HG03469 (cell line): ENCODE data around the gene DALRD3.
A peak's percentile ranks its signal among the peaks of the same experiment; 100 is the strongest.
"Not testable (repeated sequence)": the region's sequence is repeated elsewhere in the genome, so short reads cannot be mapped to it uniquely, and the experiment has no call there.

Experiments
- ATAC-seq: cut with Tn5 transposase; IDR thresholded peaks from one replicate; pipeline ENCODE4 v1.9.1; 2021; ENCODE audit warnings: mild to moderate bottlenecking, moderate library complexity, moderate number of reproducible peaks; ENCODE audit not compliant: unreplicated experiment

DALRD3 gene

DNA sequence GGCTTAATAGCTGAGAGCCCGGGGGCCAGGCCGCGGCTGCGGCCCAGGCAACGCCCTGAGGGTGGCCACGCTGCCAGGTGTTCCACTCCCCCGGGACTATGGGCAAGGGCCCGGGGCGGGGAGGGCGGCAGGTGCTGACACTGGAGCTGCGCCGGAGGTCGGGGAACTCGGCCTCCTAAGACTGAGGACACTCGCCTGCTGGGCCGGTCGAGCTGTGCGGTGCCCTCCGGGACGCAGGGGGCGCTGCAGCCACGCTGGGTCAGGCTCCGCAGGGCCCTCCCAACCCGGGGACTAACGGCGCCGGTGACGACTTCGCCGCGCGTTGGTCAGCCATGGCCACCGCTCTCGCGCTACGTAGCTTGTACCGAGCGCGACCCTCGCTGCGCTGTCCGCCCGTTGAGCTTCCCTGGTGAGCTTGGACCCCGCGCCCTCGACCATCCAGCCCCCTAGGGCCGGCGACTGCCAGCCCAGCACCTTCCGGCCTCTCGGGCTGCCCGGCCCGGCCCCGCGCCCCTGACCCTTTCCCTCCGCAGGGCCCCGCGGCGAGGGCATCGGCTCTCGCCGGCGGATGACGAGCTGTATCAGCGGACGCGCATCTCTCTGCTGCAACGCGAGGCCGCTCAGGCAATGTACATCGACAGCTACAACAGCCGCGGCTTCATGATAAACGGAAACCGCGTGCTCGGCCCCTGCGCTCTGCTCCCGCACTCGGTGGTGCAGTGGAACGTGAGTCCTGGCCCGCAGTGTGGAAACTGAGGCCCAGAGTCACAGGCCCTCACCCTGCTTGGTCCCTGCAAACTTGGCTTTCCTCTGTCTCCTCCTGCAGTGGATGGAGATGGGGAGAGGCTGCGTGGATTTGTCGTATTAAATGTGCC, 3.7 kb upstream of the DALRD3 start, which contains the start of gene NDUFAF3:
TSS of gene NDUFAF3 (plus strand) at position 309 of the 875 bp plus-strand sequence. CDS start at position 333, 24 bp downstream.
- ATAC-seq, result peak; percentile 48

DNA sequence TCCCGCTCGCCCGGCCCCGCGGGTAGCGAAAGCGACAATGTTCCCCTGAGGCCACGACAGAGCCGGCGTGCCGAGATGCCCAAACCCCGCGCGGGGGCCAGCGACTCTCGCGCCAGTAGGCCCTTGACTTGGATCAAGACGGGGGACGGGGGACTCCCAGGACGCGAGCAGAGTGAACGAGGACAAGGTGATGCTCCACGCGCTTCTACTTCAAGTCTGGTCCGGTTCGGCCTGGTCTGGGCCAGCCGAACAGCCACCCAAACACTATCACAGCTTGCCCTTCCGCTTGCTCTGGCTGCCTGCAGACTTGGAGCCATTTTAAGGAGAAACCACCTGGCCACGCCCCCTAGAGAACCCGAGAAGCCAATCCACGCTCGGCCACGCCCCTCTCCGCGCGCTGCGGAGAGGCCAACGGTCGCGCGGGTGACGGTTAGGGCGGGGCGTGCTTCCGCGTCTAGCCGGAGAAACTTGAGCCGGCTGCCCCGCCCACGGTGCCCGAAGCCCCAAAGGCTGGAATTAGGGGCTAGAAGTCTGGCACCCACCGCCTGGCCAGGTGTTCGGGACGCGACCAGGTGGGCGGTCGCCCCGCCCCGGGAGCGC, 2.9 kb upstream of the DALRD3 start:
- peak; percentile 29 for ATAC-seq

DNA sequence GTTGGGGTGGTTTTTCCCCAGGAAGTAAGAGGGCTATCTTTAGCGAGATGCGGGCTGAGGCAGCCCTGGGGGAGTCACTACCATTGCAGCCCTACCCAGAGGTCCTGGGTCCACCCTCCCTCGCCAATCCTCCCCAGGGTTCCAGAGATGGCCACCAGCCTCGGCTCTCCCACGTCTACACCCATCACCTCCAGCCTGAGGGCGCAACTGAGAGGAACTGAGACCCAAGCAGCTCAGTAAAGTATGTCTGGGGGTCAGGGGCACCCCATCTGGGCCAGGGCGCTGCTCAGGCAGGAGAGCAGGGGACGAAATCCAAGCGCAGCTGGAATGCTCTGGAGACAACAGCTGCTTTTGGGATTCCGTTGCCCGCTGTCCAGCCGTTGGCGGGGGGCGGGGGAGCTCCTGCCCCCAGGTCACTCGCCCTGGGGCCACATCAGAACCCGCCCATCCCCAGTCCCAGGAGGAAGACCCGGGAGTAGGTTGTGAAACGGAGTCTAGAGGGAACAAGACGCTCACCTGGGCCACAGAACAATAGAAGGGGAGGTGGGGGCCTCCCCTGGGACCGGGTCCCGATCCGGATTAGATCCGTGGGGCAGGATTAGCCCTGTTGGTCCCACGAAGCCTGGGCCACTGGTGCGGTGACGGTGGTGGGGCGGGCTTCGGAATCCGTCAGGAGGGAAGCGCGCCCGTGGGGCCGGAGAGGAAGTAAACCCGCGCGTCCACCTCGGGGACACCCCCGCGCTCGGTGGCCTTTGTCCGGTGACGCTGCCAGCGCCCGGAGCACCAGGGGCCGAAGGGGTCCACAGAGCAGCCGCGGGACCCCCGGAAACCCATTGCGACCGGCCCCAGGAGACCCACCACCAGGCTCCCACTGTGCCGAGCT, 2.2 kb upstream of the DALRD3 start:
- ATAC-seq, result no peak

DNA sequence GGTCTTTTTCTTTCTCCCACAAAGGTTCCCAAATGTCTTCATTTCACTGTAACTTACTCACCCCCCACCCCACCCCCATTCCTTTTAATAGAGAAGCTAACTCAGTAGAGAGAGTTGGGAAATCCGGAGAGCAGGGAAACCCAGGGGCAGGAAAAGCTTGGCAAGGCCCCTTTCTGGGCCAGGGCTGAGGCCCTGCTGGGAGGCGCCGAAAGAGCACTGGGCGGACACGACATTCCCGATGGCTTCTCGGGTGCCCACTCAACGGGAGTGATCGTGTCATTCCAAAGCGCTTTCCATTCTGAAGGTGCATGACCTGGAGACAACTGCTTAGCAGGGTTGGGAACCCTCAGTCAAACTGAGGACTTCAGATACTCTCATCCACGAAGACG, 1.6 kb upstream of the DALRD3 start:
- no peak for ATAC-seq

DNA sequence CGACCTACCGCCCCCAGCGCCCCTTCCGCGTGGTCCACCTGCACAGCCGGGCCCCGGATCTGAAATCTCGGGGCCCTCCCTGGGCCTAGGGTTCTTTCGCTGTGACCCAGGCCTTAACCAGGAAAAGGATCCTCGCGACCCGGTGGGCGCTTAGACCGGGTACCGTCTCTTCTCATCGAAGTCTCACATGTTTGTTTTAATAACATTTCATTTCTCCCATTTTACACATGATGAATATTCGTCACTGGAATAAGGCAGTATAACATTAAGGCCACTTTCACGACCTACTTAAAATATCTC, 277 bp upstream of the DALRD3 start:
- no peak for ATAC-seq

DNA sequence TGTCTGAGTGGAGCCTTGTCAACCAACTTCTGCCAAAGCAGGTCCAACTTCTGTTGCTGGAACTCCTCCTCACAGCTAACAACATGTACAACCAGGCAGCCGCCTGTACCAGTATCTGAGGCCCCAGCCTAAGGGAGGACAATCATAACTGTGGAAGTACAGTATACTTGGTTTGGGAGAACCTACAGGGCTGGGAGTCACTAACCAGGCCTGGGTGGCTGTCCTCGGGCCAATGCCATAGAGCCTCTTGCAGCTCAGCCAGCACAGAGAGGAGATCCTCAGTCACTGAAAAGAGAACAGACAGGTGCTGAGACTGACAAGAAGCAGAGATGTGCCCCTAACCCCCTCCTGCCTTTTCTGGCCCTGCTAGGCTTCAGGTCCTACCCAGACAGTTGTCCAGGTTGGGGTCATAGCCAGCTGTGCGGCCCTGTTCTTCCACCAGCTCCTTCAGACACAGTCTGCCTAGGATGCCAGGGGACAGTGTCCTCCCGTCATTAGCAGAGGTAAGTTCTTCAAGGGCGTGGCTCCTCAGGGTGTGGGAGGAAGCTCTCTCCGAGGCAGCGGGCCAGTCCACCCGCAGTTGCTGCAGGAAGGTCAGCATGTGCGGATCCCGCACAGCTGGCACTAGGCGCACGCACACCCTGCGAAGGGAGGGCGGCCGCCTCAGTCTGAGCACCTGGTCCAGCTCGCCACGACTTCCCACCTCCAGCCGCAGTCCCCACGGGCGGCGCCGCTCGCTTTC, 980 bp downstream of the DALRD3 start:
- no peak for ATAC-seq

DNA sequence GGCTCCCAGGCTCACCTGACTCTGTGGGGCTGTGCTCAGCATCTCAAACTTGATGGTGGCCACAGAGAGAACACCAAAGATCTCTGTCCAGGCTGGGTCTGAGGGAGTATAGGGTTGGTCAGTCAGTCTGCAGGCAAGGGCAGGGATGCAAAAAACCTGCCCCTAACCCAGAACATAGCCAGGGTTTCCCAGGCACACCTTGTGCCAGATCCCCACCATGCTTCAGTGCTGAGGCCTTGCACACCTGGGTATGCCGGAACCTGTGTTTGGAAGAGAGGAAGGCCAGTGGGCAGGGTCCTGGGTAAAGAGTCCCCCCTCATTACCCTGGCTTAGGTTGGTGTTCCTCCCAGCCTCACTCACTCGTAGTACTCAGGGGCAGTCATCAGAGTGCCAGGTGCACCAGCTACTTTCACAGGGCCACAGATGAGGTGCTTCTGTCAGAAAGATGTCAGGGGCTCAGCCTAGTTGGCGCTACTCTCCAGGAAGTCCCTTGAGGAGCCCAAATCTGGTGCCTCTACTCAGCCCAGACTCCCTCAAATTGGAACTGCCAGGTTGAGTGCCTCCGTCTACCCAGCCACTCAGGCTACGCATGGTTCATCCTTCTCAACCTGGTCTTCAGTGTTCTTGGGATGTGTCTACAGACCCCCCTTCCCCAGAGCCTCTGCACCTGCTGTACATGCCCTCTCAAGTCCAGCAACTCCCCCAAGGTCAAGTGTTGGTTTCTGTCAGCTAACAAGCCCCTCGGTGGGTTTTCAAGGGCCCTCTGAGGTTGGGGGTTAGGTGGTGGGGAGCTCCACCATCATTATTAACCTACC, 1.8 kb downstream of the DALRD3 start:
- ATAC-seq, result no peak

DNA sequence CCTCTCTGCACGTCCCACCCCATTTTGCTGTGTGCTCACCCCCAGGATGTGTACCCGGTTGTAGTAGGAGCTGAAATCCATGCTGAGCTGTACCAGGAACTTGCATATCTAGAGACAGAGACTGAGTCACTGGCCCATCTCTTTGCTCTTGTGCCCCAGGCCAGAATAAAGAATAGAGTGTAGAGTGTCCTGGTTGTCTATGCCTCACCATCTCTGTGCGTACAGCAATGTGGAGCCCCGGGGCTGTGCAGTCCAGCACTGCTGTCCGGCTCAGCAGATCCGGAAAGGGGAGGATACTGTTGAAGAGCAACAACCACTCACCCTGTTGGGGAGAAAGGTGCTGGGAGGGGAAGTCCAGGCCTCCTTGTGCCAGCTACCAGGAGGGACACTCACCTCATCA, 2.6 kb downstream of the DALRD3 start:
- no peak for ATAC-seq

DNA sequence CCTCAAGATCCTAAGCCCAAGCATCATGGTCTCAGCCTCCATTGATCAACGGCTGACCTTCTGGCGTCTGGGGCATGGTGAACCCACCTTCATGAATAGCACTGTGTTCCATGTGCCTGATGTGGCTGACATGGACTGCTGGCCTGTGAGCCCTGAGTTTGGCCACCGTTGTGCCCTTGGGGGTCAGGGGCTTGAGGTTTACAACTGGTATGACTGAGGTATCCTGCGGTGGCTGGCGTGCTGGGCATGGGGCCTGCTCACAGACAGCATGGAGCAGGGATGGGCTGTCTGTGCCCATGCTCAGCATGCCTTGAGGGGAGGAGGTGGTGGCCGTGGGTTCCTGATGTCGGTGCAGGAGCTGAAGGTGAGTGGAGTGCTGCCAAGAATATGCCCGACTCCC, 3.3 kb downstream of the DALRD3 start:
- no peak for ATAC-seq

DNA sequence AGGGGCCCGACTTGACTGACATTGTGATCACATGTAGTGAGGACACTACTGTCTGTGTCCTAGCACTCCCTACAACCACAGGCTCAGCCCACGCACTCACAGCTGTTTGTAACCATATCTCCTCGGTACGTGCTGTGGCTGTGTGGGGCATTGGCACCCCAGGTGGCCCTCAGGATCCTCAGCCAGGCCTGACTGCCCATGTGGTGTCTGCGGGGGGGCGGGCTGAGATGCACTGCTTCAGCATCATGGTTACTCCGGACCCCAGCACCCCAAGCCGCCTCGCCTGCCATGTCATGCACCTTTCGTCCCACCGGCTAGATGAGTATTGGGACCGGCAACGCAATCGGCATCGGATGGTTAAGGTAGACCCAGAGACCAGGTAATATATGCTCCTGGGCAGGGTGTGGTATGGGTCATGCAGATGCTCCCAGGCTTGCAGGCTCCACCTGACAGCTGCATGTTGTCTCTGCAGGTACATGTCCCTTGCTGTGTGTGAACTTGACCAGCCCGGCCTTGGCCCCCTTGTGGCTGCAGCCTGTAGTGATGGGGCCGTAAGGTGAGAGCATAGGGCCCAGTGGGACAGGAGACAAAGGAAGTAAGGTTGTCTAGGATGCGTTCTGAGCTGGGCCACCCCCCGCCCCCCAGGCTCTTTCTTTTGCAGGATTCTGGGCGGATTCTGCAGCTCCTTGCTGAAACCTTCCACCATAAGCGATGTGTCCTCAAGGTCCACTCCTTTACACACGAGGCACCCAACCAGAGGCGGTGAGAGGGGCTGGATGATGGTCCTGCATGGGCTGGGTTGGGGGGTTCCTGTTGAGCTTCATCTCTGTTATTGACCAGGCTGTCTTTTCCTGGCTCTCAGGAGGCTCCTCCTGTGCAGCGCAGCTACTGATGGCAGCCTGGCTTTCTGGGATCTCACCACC, 4.4 kb downstream of the DALRD3 start:
- no peak for ATAC-seq

DNA sequence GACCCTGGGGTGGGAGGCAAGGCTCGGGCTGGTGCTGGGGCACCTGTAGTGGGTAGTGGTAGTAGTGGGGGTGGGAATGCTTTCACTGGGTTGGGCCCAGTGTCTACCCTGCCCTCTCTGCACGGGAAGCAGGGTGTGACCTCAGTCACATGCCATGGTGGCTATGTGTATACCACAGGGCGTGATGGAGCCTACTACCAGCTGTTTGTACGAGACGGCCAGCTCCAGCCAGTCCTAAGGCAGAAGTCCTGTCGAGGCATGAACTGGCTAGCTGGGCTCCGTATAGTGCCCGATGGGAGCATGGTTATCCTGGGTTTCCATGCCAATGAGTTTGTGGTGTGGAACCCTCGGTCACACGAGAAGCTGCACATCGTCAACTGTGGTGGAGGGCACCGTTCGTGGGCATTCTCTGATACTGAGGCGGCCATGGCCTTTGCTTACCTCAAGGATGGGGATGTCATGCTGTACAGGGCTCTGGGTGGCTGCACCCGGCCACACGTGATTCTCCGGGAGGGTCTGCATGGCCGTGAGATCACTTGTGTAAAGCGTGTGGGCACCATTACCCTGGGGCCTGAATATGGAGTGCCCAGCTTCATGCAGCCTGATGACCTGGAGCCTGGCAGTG, 5.2 kb downstream of the DALRD3 start:
- ATAC-seq, result no peak

DNA sequence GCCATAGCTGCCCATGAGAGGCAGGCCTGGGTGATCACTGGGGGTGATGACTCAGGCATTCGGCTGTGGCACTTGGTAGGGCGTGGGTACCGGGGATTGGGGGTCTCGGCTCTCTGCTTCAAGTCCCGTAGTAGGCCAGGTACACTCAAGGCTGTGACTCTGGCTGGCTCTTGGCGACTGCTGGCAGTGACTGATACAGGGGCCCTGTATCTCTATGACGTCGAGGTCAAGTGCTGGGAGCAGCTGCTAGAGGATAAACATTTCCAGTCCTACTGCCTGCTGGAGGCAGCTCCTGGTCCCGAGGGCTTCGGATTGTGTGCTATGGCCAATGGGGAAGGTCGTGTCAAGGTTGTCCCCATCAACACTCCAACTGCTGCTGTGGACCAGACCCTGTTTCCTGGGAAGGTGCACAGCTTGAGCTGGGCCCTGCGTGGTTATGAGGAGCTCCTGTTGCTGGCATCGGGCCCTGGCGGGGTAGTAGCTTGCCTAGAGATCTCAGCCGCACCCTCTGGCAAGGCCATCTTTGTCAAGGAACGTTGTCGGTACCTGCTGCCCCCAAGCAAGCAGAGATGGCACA, 5.9 kb downstream of the DALRD3 start:
- ATAC-seq, result no peak

DNA sequence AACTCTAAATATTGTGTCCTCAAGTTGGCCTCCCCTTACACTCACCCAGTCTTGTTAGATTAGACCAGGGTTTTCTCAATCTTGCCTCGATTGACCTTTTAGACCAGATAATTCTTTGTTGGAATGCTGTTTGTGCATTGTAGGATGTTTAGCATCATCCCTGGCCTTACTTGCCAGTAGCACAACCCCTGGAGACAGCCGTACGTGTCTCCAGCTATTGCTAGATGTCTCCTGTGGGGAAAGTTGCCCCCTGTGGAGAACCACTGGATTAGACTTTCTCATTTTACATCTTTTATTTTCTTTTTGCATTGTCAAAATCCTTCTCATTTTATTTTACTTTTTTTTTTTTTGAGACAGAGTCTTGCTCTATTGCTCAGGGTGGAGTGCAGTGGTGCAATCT, 9.0 kb downstream of the DALRD3 start:
- ATAC-seq, result no peak

DNA sequence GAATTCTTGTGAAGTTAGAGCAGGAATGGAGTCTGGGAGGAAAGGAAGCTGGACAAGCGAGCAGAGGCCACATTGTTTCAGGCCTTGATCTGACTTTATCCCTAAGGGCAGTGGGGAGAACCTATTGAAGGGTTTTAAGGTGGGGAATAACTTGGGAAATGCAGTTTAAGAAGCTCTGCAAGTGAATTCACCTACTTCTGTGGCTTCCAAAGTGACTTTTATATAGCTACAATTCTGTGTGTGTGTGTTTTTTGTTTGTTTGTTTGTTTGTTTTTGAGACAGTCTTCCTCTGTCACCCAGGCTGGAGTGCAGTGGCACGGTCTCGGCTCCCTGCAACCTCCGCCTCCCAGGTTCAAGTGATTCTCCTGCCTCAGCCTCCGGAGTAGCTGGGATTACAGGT, 9.8 kb downstream of the DALRD3 start:
- ATAC-seq, result not testable (repeated sequence)

DNA sequence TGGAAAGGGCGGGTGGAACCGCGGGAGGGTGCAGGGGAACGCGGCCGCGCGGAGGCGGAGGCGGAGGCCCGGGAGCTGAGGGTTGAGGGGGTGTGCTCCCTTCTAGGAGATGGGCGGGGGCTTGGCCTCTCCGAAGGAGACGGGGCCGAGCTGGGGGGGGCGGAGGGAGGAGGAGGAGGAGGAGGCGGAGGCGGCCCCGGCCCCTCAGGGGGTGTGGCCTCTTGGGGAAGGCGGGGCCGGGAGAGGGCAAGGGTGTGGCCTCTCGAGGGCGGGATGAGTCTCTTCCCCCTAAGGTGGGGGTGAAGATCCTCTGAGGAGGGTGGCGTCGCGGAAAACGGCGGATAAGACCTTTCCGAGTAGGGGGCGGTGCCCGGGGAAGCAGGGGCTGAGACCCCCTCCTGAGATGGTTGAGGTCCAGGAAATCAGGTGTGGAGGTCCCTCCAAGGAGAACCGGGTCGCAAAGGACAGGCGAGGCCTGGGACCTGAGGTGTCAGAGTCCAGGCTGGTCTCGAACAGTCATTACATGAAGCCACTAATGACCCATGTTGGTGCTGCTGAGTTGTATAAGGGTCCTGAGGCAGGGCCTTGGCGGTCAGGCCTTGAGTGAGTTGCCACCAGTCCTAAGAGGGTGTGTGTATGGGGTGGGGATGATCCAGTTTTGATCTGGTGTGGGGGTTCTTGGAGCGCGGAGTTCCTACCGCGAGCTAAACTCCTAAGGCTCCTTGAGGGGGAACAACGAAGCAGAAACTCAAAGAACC, 10.4 kb downstream of the DALRD3 start:
- ATAC-seq, result peak; percentile 23

DNA sequence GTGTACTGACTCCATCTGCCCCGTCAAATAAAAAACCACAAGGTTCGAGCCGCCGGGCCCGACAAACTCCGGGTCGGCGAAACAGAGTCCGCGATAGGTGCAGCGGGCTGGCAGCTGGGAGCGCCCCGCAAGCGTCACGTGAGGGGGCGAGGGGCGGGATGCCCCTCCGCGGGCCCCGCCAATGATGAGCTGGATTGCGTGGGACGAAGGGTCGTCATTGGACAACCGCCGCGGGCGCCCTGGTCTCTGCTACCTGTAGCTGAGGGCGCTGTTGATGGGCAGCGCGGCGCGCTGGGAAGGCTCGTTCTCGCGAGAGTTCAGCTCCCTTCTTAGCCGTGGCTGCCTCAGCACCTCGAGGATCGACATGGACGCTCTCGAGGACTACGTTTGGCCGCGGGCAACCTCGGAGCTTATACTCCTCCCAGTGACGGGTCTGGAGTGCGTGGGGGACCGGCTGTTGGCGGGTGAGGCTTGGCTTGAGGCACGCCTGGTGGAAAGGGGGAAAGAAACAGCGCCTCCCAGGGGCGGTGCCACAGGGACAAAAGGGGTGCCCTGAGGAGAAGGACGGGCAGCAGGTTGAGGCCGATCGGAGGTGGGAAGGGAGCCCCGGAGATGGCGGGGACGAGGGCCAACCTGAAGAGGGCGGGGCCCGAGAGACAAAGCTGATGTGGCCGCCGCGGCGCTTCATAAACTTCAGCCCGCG, 11.2 kb downstream of the DALRD3 start, which contains the start of gene WDR6:
TSS of gene WDR6 (plus strand) at position 324 of the 703 bp plus-strand sequence. CDS start at position 365, 41 bp downstream.
- peak; percentile 77 for ATAC-seq
